GM12865 (cell line): ENCODE data around the gene RSAD2.

Experiments
- DNase-seq: peaks from one replicate; pipeline ENCODE4 v3.0.0; 2010; ENCODE audit warnings: low read depth
- H3K4me3 ChIP-seq: 2 replicates; pipeline ENCODE4 v1.5.1; 2011; ENCODE audit warnings: mild to moderate bottlenecking, low read depth, low read length, control low read depth
- TF ChIP-seq, protein P1 (sequence below): IDR thresholded peaks from 2 replicates; pipeline ENCODE4 v1.5.1; 2011; ENCODE audit warnings: low read length, control low read depth, low read depth, inconsistent platforms; ENCODE audit not compliant: insufficient read depth; ENCODE audit errors: missing control alignments

The RSAD2 gene

DNA sequence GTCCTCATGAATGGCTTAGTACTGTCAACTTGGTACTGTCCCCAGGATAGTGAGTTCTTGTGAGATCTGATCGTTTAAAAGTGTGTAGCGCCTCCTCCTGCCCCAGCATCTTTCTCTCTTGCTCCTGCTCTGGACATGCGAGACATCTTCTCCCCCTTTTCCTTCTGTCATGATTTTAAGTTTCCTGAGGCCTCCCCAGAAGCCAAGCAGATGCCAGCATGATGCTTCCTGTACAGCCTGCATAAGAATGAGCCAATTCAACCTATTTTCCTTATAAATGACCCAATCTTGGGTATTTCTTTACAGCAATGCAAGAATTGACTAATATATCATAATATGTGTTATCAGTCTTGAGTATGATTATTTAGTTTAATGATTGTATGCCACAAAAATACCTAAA is 3.5 kb upstream of the RSAD2 start:
- no peak for DNase-seq
- H3K4me3 ChIP-seq = no peak overlapping the region

DNA sequence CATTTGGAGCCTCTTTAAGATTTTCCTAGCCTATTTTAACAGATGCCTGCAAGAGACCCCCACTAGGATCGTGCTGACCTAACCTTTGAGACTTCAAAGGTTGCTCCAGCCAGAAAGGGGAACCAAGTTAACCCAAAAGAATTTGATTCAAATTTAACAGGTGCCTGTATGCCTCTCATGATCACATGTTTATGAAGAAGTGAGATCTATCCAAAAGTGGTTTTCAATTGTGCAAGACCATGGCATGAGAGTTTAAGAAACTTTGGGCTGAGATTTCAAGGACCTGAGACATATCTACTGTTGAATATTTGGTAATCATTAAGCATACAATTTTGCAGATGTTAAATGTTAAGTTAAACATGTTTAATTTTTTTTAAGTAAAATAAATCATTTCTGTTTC is 1.3 kb upstream of the RSAD2 start:
- H3K4me3 ChIP-seq = no peak overlapping the region
- no peak for DNase-seq
- TF ChIP-seq, protein P1, sequence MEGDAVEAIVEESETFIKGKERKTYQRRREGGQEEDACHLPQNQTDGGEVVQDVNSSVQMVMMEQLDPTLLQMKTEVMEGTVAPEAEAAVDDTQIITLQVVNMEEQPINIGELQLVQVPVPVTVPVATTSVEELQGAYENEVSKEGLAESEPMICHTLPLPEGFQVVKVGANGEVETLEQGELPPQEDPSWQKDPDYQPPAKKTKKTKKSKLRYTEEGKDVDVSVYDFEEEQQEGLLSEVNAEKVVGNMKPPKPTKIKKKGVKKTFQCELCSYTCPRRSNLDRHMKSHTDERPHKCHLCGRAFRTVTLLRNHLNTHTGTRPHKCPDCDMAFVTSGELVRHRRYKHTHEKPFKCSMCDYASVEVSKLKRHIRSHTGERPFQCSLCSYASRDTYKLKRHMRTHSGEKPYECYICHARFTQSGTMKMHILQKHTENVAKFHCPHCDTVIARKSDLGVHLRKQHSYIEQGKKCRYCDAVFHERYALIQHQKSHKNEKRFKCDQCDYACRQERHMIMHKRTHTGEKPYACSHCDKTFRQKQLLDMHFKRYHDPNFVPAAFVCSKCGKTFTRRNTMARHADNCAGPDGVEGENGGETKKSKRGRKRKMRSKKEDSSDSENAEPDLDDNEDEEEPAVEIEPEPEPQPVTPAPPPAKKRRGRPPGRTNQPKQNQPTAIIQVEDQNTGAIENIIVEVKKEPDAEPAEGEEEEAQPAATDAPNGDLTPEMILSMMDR = no peak

More for the DNA sequence above, 3.5 kb upstream of the RSAD2 start:
- TF ChIP-seq, protein P1 = no peak

DNA sequence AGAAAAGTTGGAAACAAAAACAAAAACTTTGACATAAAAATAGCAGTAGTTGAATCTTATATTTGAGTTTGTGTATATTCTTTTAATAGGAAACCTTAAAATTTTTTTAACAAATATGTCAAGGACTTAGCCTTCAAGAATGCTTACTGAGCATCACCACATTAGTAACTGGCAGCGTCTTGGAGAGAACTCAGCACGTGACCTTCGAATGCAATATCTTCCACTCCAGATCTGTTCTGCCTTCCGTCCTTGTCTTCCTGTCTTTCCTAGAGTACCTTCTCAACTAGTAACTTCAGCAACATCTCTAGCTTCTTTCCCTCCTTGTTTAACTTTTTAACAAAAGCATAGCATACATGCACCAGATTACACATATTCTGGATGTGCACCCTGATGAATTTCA is 972 bp downstream of the RSAD2 start:
- H3K4me3 ChIP-seq = no peak overlapping the region
- TF ChIP-seq, protein P1 = no peak
- DNase-seq = no peak

DNA sequence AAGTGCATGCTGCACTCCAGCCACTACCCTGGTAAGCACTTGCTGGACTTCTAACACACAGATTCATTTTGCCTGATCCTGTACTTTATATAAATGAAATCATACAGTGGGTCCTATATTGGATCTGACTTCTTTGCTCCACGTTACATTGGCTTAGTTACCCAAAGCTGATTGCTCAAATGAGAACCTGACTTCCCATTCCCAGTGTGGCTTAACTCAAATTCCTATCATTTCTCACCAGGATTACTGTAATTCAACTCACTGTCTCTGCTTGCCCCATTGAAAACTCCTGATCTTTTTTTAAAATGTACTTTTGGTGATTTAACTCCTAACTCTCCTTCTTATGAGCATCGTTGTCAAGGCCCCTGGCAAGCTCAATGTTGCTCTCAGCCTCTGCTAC is 1.4 kb downstream of the RSAD2 start:
- TF ChIP-seq, protein P1 = no peak
- H3K4me3 ChIP-seq = no peak overlapping the region
- no peak for DNase-seq

DNA sequence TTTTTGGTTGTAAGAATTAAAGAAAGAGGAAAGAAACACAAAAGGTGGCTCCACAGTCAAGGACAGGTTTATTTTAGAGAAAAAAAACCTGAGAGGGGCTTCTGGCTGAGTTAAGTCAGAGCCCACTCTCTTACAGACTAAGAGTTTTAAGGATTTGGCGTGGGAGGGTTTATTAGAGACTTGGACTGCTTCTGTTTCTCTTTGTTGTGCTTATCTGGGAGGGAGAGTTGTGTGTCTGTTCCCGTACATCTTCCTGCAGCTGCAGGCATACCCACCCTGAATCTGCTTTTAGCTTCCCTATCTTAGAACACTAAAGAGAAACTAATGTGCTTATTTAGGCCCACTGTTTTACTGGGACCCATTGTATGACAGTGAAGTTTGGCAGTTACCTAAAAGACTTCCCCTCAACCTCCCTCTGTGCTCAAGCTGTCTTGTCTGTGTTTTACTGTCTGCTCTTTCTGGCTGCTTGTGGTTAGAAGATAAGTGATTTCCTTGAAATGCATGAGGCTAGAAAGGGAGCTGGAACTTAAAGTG is 2.7 kb downstream of the RSAD2 start:
- DNase-seq = no peak
- TF ChIP-seq, protein P1 = no peak
- no peak overlapping the region for H3K4me3 ChIP-seq

DNA sequence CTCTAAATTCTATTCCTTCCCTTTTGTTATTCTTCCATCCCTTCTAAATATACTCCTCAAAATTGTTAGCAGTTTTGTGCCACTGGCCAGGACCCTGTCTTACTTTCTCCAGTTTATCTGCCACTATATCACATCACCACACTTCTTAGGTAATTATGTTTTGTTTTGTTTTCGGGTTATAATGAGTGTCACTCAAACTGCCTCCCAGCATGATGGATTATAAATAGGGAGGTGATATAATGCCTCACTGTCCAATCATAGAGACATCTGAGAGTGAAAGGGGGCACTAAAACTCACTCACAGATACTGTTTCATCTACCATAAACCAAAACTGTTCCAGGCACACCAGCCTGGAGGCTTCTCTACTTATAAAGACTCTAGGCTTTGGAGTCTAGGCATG is 3.5 kb downstream of the RSAD2 start:
- TF ChIP-seq, protein P1 = no peak
- H3K4me3 ChIP-seq = no peak overlapping the region
- DNase-seq = no peak

DNA sequence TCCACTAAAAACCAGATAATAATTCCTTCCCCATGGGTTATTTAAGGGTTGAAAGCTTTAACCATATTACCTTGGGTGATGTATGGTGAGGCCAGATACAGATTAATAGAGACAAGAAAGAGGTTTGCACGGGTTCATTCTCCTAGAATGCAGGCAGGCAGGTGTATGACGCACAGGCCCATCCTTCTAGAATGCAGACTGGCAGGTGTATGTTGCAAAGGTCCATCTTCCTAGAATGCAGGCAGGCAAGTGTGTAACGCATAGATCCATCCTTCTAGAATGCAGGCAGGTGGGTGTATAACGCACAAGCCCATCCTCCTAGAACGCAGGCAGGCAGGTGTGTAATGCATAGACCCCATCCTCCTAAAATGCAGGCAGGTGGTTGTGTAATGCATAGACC is 3.9 kb downstream of the RSAD2 start:
- TF ChIP-seq, protein P1 = no peak
- no peak overlapping the region for H3K4me3 ChIP-seq

More for the DNA sequence above, 3.9 kb downstream of the RSAD2 start:
- DNase-seq = no peak
